HepG2 (cell line): Measurements from ENCODE around the gene ELAPOR1. TPM values are rescaled to one million over a fixed set of nuclear protein-coding genes. Genes with fewer than 3 reads are reported as not detected.

ENCODE experiments used
- ATAD3A ChIP-seq: sonication (generic); formaldehyde crosslinking; IDR thresholded peaks from 2 replicates; pipeline ENCODE4 v1.4.0; 2020; ENCODE audit warnings: missing genetic modification reagents
- ATF7 ChIP-seq, 2 experiments: fragments of 450-650 bp in 1 of 2; sonication (generic) in 1 of 2; formaldehyde crosslinking in 1 of 2; IDR thresholded peaks; 2 replicates each; pipeline versions ENCODE4 v1.4.0 to v1.6.1; 2016 to 2020; ENCODE audit warnings: antibody characterized with exemption in 1 of 2, mild to moderate bottlenecking in 1 of 2, missing genetic modification reagents in 1 of 2
- ATM ChIP-seq: fragments of 450-650 bp; IDR thresholded peaks from 2 replicates; pipeline ENCODE4 v1.7.1; 2017; ENCODE audit warnings: mild to moderate bottlenecking, borderline replicate concordance
- CENPT ChIP-seq: sonication (generic); formaldehyde crosslinking; IDR thresholded peaks from 2 replicates; pipeline ENCODE4 v1.8.0; 2022; ENCODE audit warnings: low read depth, mild to moderate bottlenecking, moderate library complexity, missing genetic modification reagents
- CREB1 ChIP-seq, 2 experiments: fragments of 450-650 bp in 1 of 2; IDR thresholded peaks; 2 replicates each; pipeline ENCODE4 v1.6.1; 2016 to 2017; ENCODE audit warnings: control low read depth in 1 of 2, mild to moderate bottlenecking in 1 of 2, missing compliant biosample characterization in 1 of 2, missing genetic modification characterization in 1 of 2
- ERF ChIP-seq: IDR thresholded peaks from 2 replicates; pipeline ENCODE4 v1.6.1; 2018; ENCODE audit warnings: missing biosample characterization, missing genetic modification reagents
- FOXM1 ChIP-seq: sonication (generic); formaldehyde crosslinking; IDR thresholded peaks from 2 replicates; pipeline ENCODE4 v1.5.0; 2020; ENCODE audit warnings: missing genetic modification reagents
- MAFG ChIP-seq: sonication (generic); formaldehyde crosslinking; IDR thresholded peaks from 2 replicates; pipeline ENCODE4 v1.5.1; 2020; ENCODE audit warnings: mild to moderate bottlenecking, missing genetic modification reagents
- MED13 ChIP-seq: sonication (generic); formaldehyde crosslinking; IDR thresholded peaks from 2 replicates; pipeline ENCODE4 v1.5.0; 2020; ENCODE audit warnings: missing genetic modification reagents
- MED8 ChIP-seq: sonication (generic); formaldehyde crosslinking; IDR thresholded peaks from 2 replicates; pipeline ENCODE4 v1.8.1; 2023; ENCODE audit warnings: mild to moderate bottlenecking, missing genetic modification reagents; ENCODE audit not compliant: insufficient replicate concordance
- RCOR2 ChIP-seq: IDR thresholded peaks from 2 replicates; pipeline ENCODE4 v1.6.1; 2016; ENCODE audit warnings: missing biosample characterization, missing genetic modification reagents
- RFX1 ChIP-seq: fragments of 450-650 bp; IDR thresholded peaks from 2 replicates; pipeline ENCODE4 v1.6.1; 2017
- SRSF9 ChIP-seq: fragments of 200-400 bp; formaldehyde crosslinking; IDR thresholded peaks from 2 replicates; pipeline ENCODE4 v1.6.1; 2018; ENCODE audit warnings: borderline replicate concordance, mild to moderate bottlenecking, low read depth, low read length; ENCODE audit not compliant: insufficient read depth, poor library complexity, severe bottlenecking
- SSRP1 ChIP-seq: IDR thresholded peaks from 2 replicates; pipeline ENCODE4 v1.6.1; 2016; ENCODE audit warnings: control low read depth
- ZBTB20 ChIP-seq: sonication (generic); formaldehyde crosslinking; IDR thresholded peaks from 2 replicates; pipeline ENCODE4 v1.8.1; 2023; ENCODE audit warnings: missing genetic modification reagents, low read depth, mild to moderate bottlenecking, borderline replicate concordance
- ZBTB3 ChIP-seq: sonication (generic); formaldehyde crosslinking; IDR thresholded peaks from 2 replicates; pipeline ENCODE4 v1.4.0; 2020; ENCODE audit warnings: low read depth, mild to moderate bottlenecking, moderate library complexity, missing genetic modification reagents, borderline replicate concordance
- ZNF24 ChIP-seq: fragments of 450-650 bp; IDR thresholded peaks from 2 replicates; pipeline ENCODE4 v1.6.1; 2017; ENCODE audit warnings: antibody characterized with exemption, mild to moderate bottlenecking
- ZNF343 ChIP-seq: sonication (generic); formaldehyde crosslinking; IDR thresholded peaks from 2 replicates; pipeline ENCODE4 v1.4.0; 2020; ENCODE audit warnings: mild to moderate bottlenecking, missing genetic modification reagents
- polyA plus RNA-seq, 8 experiments: library from polyadenylated mRNA; depleted of rRNA in 3 of 8; stranded (reverse) in 7 of 8; unstranded in 1 of 8; fragments of >200 nt; fragmentation: Illumina TruSeq in 4 of 8; extraction: Trizol in 4 of 8; gene quantifications; 2 replicates each; pipeline versions ENCODE4 v1.2.1 to v1.2.3, GENCODE V29; 2011 to 2016; ENCODE audit warnings: low read depth in 4 of 8, missing spikeins in 1 of 8, mixed read lengths in 1 of 8; ENCODE audit not compliant: insufficient read depth in 1 of 8
- total RNA-seq, 5 experiments: library from RNA; depleted of rRNA; stranded (reverse); fragments of >200 nt; fragmentation: Illumina TruSeq; extraction: Trizol; gene quantifications; 2 replicates each; pipeline ENCODE4 v1.2.3, GENCODE V29; 2016; ENCODE audit warnings: low read depth in 1 of 5
- TF ChIP-seq, protein P1 (sequence below): sonication (generic); formaldehyde crosslinking; IDR thresholded peaks from 2 replicates; pipeline ENCODE4 v1.9.0; 2022; ENCODE audit warnings: missing genetic modification reagents, mild to moderate bottlenecking, borderline replicate concordance
- TF ChIP-seq, protein P2 (sequence below): sonication (generic); formaldehyde crosslinking; IDR thresholded peaks from 2 replicates; pipeline ENCODE4 v1.5.1; 2020; ENCODE audit warnings: missing genetic modification reagents, mild to moderate bottlenecking, borderline replicate concordance
- TF ChIP-seq, protein P3 (sequence below): sonication (generic); formaldehyde crosslinking; IDR thresholded peaks from 2 replicates; pipeline ENCODE4 v1.5.0; 2020; ENCODE audit warnings: mild to moderate bottlenecking, missing genetic modification reagents, borderline replicate concordance

Gene ELAPOR1
- total and polyA plus RNA-seq, 2 of the 13 experiments (the other 11 are each of a cell fraction or from before 2014, with no cell fraction given), result 0.13 to 0.20 TPM

DNA sequence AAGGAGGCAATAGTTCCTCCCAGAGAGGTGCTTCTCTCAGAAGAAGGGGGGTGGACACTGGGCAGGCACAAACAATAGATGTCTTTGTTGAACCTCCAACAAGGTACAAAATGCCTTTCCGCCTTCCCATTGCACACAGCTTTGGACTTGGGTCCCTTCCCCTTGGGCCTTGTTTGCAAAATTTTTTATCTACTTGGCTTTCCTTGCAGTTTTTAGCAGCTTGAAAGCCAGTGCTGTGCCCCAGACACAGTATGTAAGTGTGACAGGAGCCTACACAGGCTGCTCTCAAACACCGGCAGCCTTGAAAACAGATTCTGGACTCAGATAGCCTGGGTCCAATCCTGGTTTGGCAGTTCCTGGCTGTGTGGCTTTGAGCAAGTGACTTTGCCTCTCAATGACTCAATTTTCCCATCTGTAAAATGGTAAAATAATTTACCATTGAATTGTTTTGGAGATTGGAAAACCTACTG, 43.0 kb downstream of the ELAPOR1 start (continued):
- TF ChIP-seq, protein P1, sequence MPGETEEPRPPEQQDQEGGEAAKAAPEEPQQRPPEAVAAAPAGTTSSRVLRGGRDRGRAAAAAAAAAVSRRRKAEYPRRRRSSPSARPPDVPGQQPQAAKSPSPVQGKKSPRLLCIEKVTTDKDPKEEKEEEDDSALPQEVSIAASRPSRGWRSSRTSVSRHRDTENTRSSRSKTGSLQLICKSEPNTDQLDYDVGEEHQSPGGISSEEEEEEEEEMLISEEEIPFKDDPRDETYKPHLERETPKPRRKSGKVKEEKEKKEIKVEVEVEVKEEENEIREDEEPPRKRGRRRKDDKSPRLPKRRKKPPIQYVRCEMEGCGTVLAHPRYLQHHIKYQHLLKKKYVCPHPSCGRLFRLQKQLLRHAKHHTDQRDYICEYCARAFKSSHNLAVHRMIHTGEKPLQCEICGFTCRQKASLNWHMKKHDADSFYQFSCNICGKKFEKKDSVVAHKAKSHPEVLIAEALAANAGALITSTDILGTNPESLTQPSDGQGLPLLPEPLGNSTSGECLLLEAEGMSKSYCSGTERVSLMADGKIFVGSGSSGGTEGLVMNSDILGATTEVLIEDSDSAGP, result no peak
- TF ChIP-seq, protein P2, sequence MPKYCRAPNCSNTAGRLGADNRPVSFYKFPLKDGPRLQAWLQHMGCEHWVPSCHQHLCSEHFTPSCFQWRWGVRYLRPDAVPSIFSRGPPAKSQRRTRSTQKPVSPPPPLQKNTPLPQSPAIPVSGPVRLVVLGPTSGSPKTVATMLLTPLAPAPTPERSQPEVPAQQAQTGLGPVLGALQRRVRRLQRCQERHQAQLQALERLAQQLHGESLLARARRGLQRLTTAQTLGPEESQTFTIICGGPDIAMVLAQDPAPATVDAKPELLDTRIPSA, result no peak
- TF ChIP-seq FOXM1 (CRISPR knock-in tag) (no peak), CENPT (CRISPR knock-in tag) (no peak), MED8 (CRISPR knock-in tag) (no peak), ERF (CRISPR knock-in tag) (no peak), ATAD3A (CRISPR knock-in tag) (no peak), ZNF24 (peak; percentile 58; the same call in 1 of the 2 replicates), SSRP1 (no peak), RCOR2 (CRISPR knock-in tag) (peak; percentile 99), MED13 (CRISPR knock-in tag) (no peak), ZBTB3 (no peak), MAFG (CRISPR knock-in tag) (no peak), ATF7 (IDR thresholded peaks at IDR 0.05) (no peak), ATF7 (CRISPR knock-in tag; IDR thresholded peaks at IDR 0.05) (no peak), ZNF343 (CRISPR knock-in tag) (no peak), SRSF9 (no peak), CREB1 (IDR thresholded peaks at IDR 0.05) (no peak), CREB1 (CRISPR knock-in tag; IDR thresholded peaks at IDR 0.05) (0 out of 2 replicates have a peak, but pooled peaks have one; percentile 38), ZBTB20 (CRISPR knock-in tag) (no peak; the same call in 1 of the 2 replicates), RFX1 (no peak), ATM (no peak)
- TF ChIP-seq, protein P3, sequence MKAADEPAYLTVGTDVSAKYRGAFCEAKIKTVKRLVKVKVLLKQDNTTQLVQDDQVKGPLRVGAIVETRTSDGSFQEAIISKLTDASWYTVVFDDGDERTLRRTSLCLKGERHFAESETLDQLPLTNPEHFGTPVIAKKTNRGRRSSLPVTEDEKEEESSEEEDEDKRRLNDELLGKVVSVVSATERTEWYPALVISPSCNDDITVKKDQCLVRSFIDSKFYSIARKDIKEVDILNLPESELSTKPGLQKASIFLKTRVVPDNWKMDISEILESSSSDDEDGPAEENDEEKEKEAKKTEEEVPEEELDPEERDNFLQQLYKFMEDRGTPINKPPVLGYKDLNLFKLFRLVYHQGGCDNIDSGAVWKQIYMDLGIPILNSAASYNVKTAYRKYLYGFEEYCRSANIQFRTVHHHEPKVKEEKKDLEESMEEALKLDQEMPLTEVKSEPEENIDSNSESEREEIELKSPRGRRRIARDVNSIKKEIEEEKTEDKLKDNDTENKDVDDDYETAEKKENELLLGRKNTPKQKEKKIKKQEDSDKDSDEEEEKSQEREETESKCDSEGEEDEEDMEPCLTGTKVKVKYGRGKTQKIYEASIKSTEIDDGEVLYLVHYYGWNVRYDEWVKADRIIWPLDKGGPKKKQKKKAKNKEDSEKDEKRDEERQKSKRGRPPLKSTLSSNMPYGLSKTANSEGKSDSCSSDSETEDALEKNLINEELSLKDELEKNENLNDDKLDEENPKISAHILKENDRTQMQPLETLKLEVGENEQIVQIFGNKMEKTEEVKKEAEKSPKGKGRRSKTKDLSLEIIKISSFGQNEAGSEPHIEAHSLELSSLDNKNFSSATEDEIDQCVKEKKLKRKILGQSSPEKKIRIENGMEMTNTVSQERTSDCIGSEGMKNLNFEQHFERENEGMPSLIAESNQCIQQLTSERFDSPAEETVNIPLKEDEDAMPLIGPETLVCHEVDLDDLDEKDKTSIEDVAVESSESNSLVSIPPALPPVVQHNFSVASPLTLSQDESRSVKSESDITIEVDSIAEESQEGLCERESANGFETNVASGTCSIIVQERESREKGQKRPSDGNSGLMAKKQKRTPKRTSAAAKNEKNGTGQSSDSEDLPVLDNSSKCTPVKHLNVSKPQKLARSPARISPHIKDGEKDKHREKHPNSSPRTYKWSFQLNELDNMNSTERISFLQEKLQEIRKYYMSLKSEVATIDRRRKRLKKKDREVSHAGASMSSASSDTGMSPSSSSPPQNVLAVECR (CRISPR knock-in tag), result no peak; the same call in 1 of the 2 replicates
